D721Med (cell line): Measurements from ENCODE around the gene VIPAS39.
A peak's percentile ranks its signal among the peaks of the same experiment; 100 is the strongest.
"Not testable (repeated sequence)": the region's sequence is repeated elsewhere in the genome, so short reads cannot be mapped to it uniquely, and the experiment has no call there.

Experiments used
- DNase-seq: peaks from one replicate; pipeline ENCODE4 v3.0.0; 2011; ENCODE audit warnings: low spot score; ENCODE audit not compliant: insufficient read length
- FAIRE-seq: peaks from 2 replicates; lab custom pipeline; 2011; peaks lifted over from hg19 to GRCh38; lab: Jason Lieb, UNC
- TF ChIP-seq, protein P1 (sequence below): IDR thresholded peaks from 2 replicates; pipeline ENCODE4 v1.5.1; 2012; ENCODE audit warnings: mild to moderate bottlenecking, control low read depth; ENCODE audit not compliant: insufficient read depth; ENCODE audit errors: missing control alignments

VIPAS39 gene

DNA sequence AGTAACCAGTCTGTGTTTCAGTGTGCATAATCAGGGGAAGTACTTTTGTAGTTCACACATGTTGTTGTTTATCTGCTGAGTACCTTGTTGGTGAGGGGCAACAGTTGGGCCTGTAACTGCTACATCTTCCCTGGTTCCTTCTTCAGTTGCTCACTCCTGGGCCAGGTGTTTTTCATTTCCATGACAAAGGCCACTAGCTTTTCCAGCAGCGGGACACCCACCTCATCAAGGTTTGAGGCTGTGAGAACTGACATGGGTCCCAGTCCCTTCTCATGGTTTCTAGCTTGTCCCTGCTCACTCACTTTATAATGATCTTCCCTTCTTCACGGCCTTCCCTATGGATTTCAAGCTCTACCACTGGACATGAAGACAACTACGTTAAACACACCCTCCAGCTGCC, 32.5 kb downstream of the VIPAS39 start:
- FAIRE-seq (no peak), DNase-seq (no peak)
- TF ChIP-seq, protein P1, sequence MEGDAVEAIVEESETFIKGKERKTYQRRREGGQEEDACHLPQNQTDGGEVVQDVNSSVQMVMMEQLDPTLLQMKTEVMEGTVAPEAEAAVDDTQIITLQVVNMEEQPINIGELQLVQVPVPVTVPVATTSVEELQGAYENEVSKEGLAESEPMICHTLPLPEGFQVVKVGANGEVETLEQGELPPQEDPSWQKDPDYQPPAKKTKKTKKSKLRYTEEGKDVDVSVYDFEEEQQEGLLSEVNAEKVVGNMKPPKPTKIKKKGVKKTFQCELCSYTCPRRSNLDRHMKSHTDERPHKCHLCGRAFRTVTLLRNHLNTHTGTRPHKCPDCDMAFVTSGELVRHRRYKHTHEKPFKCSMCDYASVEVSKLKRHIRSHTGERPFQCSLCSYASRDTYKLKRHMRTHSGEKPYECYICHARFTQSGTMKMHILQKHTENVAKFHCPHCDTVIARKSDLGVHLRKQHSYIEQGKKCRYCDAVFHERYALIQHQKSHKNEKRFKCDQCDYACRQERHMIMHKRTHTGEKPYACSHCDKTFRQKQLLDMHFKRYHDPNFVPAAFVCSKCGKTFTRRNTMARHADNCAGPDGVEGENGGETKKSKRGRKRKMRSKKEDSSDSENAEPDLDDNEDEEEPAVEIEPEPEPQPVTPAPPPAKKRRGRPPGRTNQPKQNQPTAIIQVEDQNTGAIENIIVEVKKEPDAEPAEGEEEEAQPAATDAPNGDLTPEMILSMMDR, result no peak

DNA sequence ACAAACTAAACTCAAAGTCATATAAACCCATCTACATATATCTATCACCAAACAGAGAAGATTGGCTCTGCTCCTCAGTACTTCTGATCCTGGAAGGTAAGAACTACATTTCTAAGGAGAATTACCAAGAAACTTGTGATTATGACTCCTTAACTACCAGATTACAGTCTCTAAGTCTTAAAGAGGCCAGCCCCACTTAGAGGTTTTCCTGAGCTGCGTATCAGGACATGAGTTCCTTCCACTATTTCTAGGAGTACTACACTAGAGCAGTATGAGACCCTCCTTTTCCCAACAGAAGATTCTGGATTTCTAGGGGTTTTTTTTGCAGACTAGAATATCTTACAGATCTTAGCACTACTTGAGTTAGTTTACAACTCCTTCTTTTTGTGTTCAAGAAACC, 34.0 kb downstream of the VIPAS39 start, which contains the start of gene NOXRED1:
Gene NOXRED1, minus strand, starts transcription at position 101 of the 400 bp plus-strand sequence. CDS start 634 bp downstream, outside the sequence.
- TF ChIP-seq, protein P1, result no peak
- no peak for DNase-seq

DNA sequence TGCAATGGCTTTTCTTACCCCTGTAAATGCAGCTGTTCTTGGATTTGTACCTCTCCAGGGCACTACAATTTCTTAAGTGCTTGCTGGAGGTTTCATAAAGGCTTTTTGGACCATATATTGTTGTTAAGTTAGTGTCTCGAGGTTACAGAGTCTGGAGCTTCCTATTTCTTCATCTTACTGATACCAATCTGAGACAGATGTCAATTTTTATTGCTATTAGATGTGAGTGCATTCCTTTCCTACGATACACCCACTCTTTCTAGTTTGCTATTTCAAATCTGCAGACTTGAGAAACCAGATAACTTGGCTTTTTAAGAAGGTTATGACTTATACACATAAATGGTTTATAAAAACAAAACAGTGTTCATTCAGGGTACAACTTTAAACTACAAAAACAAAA, 36.2 kb downstream of the VIPAS39 start:
- DNase-seq, result no peak
- TF ChIP-seq, protein P1, result no peak
- no peak for FAIRE-seq

More for the DNA sequence above, 34.0 kb downstream of the VIPAS39 start, which contains the start of gene NOXRED1:
- no peak for FAIRE-seq

DNA sequence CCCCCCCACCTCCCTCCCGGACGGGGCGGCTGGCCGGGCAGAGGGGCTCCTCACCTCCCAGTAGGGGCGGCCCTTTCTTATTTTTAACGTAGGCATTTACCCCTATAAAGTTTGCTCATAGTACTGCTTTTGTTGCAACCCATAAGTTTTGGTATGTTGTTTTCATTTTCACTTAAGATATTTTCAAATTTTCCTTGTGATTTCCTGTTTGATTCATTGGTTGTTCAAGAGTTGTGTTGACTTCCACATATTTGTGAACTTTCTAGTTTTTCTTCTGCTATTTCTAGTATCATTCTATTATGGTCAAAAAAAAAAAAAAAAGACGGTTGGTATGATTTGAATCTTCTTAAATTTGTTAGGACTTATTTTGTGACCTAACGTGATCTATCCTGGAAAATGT, 40.6 kb downstream of the VIPAS39 start:
- no peak for DNase-seq
- TF ChIP-seq, protein P1, result no peak
- FAIRE-seq, result no peak

DNA sequence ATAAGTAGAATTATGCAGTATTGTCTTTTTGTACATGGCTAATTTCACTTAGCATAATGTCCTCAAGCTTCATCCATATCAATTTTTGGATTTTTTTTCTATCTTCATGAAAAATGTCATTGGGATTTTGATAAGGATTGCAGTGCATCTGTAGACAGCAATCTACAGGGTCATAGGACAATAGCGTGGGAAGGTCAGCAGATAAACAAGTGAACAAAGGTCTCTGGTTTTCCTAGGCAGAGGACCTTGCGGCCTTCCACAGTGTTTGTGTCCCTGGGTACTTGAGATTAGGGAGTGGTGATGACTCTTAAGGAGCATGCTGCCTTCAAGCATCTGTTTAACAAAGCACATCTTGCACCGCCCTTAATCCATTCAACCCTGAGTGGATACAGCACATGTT, 41.3 kb downstream of the VIPAS39 start:
- not testable (repeated sequence) for FAIRE-seq, DNase-seq

DNA sequence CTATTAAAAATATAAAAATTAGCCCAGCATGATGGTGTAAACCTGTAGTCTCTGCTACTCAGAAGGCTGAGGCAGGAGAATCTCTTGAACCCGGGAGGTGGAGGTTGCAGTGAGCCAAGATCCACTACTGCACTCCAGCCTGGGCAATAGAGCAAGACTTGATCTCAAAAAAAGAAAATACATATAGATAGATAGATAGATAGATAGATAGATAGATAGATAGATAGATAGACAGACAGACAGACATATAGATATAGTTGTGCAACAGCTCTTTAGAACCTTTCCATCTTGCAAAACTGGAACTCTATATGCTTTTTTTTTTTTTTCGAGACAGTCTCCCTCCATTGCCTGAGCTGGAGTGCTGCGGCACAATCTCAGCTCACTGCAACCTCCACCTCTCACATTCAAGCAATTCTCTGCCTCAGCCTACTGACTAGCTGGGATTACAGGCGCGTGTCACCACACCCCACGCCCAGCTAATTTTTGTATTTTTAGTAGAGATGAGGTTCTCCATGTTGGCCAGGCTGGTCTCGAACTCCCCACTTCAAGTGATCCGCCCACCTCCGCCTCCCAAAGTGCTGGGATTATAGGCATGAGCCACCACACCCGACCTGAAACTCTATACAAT, 41.9 kb downstream of the VIPAS39 start:
- FAIRE-seq, DNase-seq: not testable (repeated sequence)

DNA sequence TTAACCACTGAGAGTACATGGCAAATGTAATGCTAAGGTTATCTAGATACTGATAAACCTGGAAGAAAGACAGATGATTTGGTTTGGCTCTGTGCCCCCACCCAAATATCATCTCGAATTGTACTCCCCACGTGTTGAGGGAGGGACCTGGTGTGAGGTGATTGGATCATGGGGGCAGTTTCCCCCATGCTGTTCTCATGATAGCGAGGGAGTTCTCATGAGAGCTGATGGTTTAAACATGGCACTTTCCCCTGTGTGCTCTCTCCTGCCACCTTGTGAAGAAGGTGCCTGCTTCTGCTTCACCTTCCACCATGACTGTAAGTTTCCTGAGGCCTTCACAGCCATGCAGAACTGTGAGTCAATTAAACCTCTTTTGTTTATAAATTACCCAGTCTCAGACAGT, 48.3 kb downstream of the VIPAS39 start:
- no peak for DNase-seq
- TF ChIP-seq, protein P1, result peak; percentile 45
- no peak for FAIRE-seq

DNA sequence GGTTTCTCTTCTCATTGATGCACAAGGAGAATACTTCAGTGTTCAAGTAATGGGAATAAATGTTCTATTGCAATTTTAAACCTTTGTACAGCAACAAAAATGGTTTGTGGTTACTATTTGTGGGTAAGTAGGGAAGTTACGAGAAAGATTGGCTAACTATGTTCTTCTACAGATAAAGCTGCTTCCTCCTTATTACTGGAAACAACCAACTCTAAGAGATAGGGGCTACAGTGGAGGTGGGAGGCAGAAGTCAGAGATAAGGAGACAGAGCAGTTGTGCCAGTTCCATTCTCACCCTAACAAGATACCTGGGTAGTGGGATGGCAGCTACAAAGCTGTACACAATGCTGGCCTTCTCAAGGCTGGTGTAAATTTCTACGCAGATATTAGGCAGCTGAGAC, 50.2 kb downstream of the VIPAS39 start:
- no peak for FAIRE-seq
- DNase-seq, result no peak
- TF ChIP-seq, protein P1, result no peak
